IMR-90 (cell line): ENCODE results near the gene RAB11FIP3. TPM values are rescaled to one million over a fixed set of nuclear protein-coding genes. Genes with fewer than 3 reads are reported as not detected.

ENCODE experiments used
- ATAC-seq: fragments of 200-7000 bp; cut with Tn5 transposase; 2 replicates; pipeline ENCODE4 v1.9.1; 2020; ENCODE audit warnings: low read depth, mild to moderate bottlenecking, moderate library complexity
- BruUV-seq: library from RNA; stranded (reverse); fragments of 400-500 nt; replicated peaks from 2 replicates; lab custom pipeline; 2021; lab: Mats Ljungman, UMichigan
- CTCF ChIA-PET: fragments of 300-600 bp; formaldehyde crosslinking; extraction: SDS; loops from one replicate; lab custom pipeline; 2021; ENCODE audit warnings: antibody characterized with exemption; lab: Yijun Ruan, JAX
- POLR2A ChIA-PET: fragments of 300-600 bp; sonication (Branson Sonifier 250); formaldehyde crosslinking; loops from one replicate; lab custom pipeline; 2022; ENCODE audit warnings: antibody characterized with exemption; ENCODE audit not compliant: unreplicated experiment; lab: Charles Lee
- DNase-seq: peaks from one replicate; pipeline ENCODE4 v3.0.0; 2013
- H2AFZ ChIP-seq: replicated peaks from 2 replicates; pipeline ENCODE3; 2013; ENCODE audit warnings: low read length, mild to moderate bottlenecking; ENCODE audit not compliant: poor library complexity
- H2AK5ac ChIP-seq: 2 replicates; pipeline ENCODE4 v1.6.1; 2013; ENCODE audit warnings: low read depth, low read length, inconsistent platforms
- H2AK9ac ChIP-seq: replicated peaks from 2 replicates; pipeline ENCODE3; 2013; ENCODE audit warnings: mild to moderate bottlenecking, low read depth, low read length, moderate library complexity; ENCODE audit not compliant: poor library complexity
- H2BK120ac ChIP-seq: 2 replicates; pipeline ENCODE4 v1.6.1; 2013; ENCODE audit warnings: low read depth, low read length, inconsistent platforms
- H2BK15ac ChIP-seq: 3 replicates; pipeline ENCODE4 v1.6.1; 2013; ENCODE audit warnings: low read depth, low read length, inconsistent platforms
- H2BK20ac ChIP-seq: 2 replicates; pipeline ENCODE4 v1.6.1; 2013; ENCODE audit warnings: low read depth, mild to moderate bottlenecking, inconsistent platforms, low read length, moderate library complexity
- H2BK5ac ChIP-seq: 2 replicates; pipeline ENCODE4 v1.6.1; 2013; ENCODE audit warnings: mild to moderate bottlenecking, low read depth, low read length, inconsistent platforms; ENCODE audit not compliant: poor library complexity, severe bottlenecking
- H3K14ac ChIP-seq: replicated peaks from 2 replicates; pipeline ENCODE4 v1.6.1; 2013; ENCODE audit warnings: low read depth, low read length, inconsistent platforms
- H3K18ac ChIP-seq: 2 replicates; pipeline ENCODE4 v1.6.1; 2013; ENCODE audit warnings: low read depth, low read length, control low read depth
- H3K23ac ChIP-seq: 2 replicates; pipeline ENCODE4 v1.6.1; 2013; ENCODE audit warnings: low read depth, low read length, inconsistent platforms
- H3K27ac ChIP-seq: 2 replicates; pipeline ENCODE4 v1.5.1; 2013; ENCODE audit warnings: mild to moderate bottlenecking, control low read depth, low read length; ENCODE audit not compliant: insufficient read depth
- H3K27me3 ChIP-seq: 2 replicates; pipeline ENCODE4 v1.6.1; 2013; ENCODE audit warnings: low read length; ENCODE audit not compliant: control insufficient read depth, insufficient read depth
- H3K36me3 ChIP-seq: 2 replicates; pipeline ENCODE4 v1.6.1; 2013; ENCODE audit warnings: low read length, mixed read lengths; ENCODE audit not compliant: control insufficient read depth, insufficient read depth
- H3K4ac ChIP-seq: 2 replicates; pipeline ENCODE4 v1.6.1; 2013; ENCODE audit warnings: low read depth, low read length, inconsistent platforms
- H3K4me1 ChIP-seq: 2 replicates; pipeline ENCODE4 v1.6.1; 2013; ENCODE audit warnings: low read length, mixed read lengths; ENCODE audit not compliant: control insufficient read depth, insufficient read depth
- H3K4me2 ChIP-seq: 2 replicates; pipeline ENCODE4 v1.6.1; 2013; ENCODE audit warnings: low read depth, mild to moderate bottlenecking, control low read depth, low read length, moderate library complexity
- H3K4me3 ChIP-seq: 2 replicates; pipeline ENCODE4 v1.5.1; 2013; ENCODE audit warnings: low read depth, mild to moderate bottlenecking, control low read depth, low read length, moderate library complexity; ENCODE audit not compliant: insufficient read depth
- H3K56ac ChIP-seq: 2 replicates; pipeline ENCODE4 v1.6.1; 2013; ENCODE audit warnings: low read length, inconsistent platforms; ENCODE audit not compliant: insufficient read depth; ENCODE audit errors: extremely low read depth
- H3K79me1 ChIP-seq, 2 experiments: 2 replicates each; pipeline ENCODE4 v1.6.1; 2013; ENCODE audit warnings: low read length in 2 of 2, inconsistent platforms in 1 of 2, low read depth in 1 of 2
- H3K9ac ChIP-seq: 2 replicates; pipeline ENCODE4 v1.6.1; 2013; ENCODE audit warnings: low read depth, low read length, control low read depth
- H3K9me1 ChIP-seq: 2 replicates; pipeline ENCODE4 v1.6.1; 2013; ENCODE audit warnings: low read length, inconsistent platforms; ENCODE audit not compliant: insufficient read depth
- H3K9me3 ChIP-seq: 2 replicates; pipeline ENCODE4 v1.6.1; 2013; ENCODE audit warnings: low read length; ENCODE audit not compliant: control insufficient read depth, insufficient read depth
- H4K20me1 ChIP-seq: 2 replicates; pipeline ENCODE4 v1.6.1; 2013; ENCODE audit warnings: low read length, inconsistent platforms; ENCODE audit not compliant: insufficient read depth
- H4K5ac ChIP-seq: 2 replicates; pipeline ENCODE4 v1.6.1; 2013; ENCODE audit warnings: mild to moderate bottlenecking, low read depth, low read length, control low read depth
- H4K8ac ChIP-seq, 2 experiments: 2 replicates each; pipeline ENCODE4 v1.6.1; 2013; ENCODE audit warnings: low read depth in 2 of 2, low read length in 2 of 2, control low read depth in 1 of 2, inconsistent platforms in 1 of 2
- H4K91ac ChIP-seq: 2 replicates; pipeline ENCODE4 v1.6.1; 2013; ENCODE audit warnings: low read depth, low read length, inconsistent platforms; ENCODE audit not compliant: insufficient read depth
- BHLHE40 ChIP-seq: fragments of 150-350 bp; IDR thresholded peaks from 2 replicates; pipeline ENCODE4 v1.6.1; 2016; ENCODE audit warnings: mild to moderate bottlenecking, low read depth, low read length
- CHD1 ChIP-seq: IDR thresholded peaks from 2 replicates; pipeline ENCODE4 v1.6.1; 2012; ENCODE audit warnings: low read depth, low read length, improper control_type of control experiment
- FOS ChIP-seq: fragments of 150-350 bp; IDR thresholded peaks from 2 replicates; pipeline ENCODE4 v1.6.1; 2016; ENCODE audit warnings: low read depth, low read length
- MAFK ChIP-seq: IDR thresholded peaks from 2 replicates; pipeline ENCODE4 v1.6.1; 2012; ENCODE audit warnings: low read depth, low read length, improper control_type of control experiment
- MXI1 ChIP-seq: IDR thresholded peaks from 2 replicates; pipeline ENCODE4 v1.6.1; 2012; ENCODE audit warnings: low read depth, mild to moderate bottlenecking, low read length, moderate library complexity, borderline replicate concordance
- POLR2A ChIP-seq: IDR thresholded peaks from 2 replicates; pipeline ENCODE4 v1.6.1; 2012; ENCODE audit warnings: mild to moderate bottlenecking, low read depth, low read length
- RFX5 ChIP-seq: IDR thresholded peaks from 2 replicates; pipeline ENCODE4 v1.8.0; 2012; ENCODE audit warnings: low read depth, mild to moderate bottlenecking, low read length, moderate library complexity
- SMC3 ChIP-seq: fragments of 150-350 bp; IDR thresholded peaks from 2 replicates; pipeline ENCODE4 v1.6.1; 2016; ENCODE audit warnings: low read depth, mild to moderate bottlenecking, antibody characterized with exemption, low read length, moderate library complexity
- USF2 ChIP-seq: fragments of 150-350 bp; IDR thresholded peaks from 2 replicates; pipeline ENCODE4 v1.6.1; 2017; ENCODE audit warnings: mild to moderate bottlenecking, antibody characterized with exemption, low read length, low read depth
- WGBS, 2 experiments: methylation state at CpG; one replicate each; pipeline versions ENCODE4 v1.1.5 to v1.1.7; 2013; ENCODE audit warnings: missing lambda C conversion rate in 2 of 2; ENCODE audit not compliant: insufficient read length in 1 of 2; ENCODE audit errors: extremely low coverage in 2 of 2; 5-methylcytosine and 5-hydroxymethylcytosine counted together
- dilution Hi-C: fragments of 300-500 bp; cut with HindIII; formaldehyde crosslinking; loops from one replicate; pipeline ENCODE4 v1.14.3; 2018; ENCODE audit warnings: low sequenced_read_pairs; ENCODE audit not compliant: unreplicated experiment
- in situ Hi-C: fragments of 300-500 bp; cut with MboI; formaldehyde crosslinking; loops from 3 replicates; pipeline ENCODE4 v1.14.3; 2019; ENCODE audit warnings: low sequenced_read_pairs, inconsistent platforms, mixed read lengths
- intact Hi-C: fragments of 100-400 bp; cut with micrococcal nuclease; formaldehyde crosslinking; loops from 2 replicates; pipeline ENCODE4 v1.10.0; 2022
- polyA plus RNA-seq, 3 experiments: library from polyadenylated mRNA; depleted of rRNA; stranded (reverse); fragments of >200 nt; gene quantifications; 2 replicates each; pipeline ENCODE4 v1.2.3, GENCODE V29; 2012; ENCODE audit warnings: low replicate concordance in 1 of 3
- total RNA-seq: library from RNA; depleted of rRNA; stranded (reverse); fragments of >200 nt; gene quantifications from 2 replicates; pipeline ENCODE4 v1.2.3, GENCODE V29; 2012
- TF ChIP-seq, protein P1 (sequence below): fragments of 150-350 bp; IDR thresholded peaks from 2 replicates; pipeline ENCODE4 v1.6.1; 2016; ENCODE audit warnings: low read depth, mild to moderate bottlenecking, low read length, moderate library complexity, borderline replicate concordance

The RAB11FIP3 gene
- total and polyA plus RNA-seq, 2 of the 4 experiments (the other 2 are of a cell fraction): 7.5 to 22.5 TPM

DNA sequence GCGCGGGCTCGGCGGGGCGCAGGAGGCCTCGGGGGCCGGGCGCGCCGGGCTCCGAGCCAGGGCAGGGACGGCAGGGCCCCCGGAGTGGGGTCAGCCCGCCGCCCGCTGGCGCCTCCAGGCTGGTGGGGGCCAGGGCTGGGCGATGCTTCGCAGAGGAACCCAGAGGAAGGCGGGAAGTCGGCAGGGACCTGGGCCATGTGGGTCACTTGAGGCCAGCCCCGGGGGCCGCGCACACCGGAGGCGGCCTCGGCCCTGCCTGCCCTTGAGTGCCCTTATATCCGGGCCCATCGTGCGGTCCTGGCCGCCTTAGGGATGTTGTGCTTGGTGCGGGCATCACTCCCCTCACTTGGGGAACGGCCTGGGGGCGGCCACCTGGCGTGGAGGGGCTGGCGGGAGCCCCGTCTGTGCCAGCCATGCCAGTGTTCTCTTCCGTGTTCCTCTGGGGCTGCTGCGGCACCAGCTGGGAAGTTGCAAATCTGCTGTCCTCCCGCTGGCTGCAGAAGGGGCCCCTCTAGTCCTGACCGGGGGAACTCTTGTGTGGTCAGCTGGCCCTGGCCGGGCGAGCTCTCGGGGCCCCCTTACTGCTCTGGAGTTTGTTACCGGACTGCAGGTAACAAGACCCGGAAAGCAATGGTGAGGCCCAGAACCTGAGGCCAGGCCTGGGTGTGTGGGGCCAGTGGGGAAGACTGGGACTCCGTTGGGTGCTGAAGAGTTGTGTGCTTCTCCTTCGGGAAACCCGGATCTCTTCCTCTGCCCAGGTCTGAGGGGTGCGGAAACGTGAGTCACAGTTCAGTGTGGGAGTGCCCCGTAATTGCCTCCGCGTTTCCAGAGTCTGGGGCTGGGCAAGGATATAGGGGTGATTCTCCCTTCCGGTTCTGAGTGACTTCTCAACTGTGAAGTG lies 102.9 kb downstream of the RAB11FIP3 start:
- peak overlapping the region; percentile 94 for H3K14ac ChIP-seq
- no peaks in the 10 kb centered on the region for H3K9me3 ChIP-seq
- ChIA-PET CTCF (no interaction called here), POLR2A (no interaction called here)
- H4K5ac ChIP-seq: peak overlapping the region; percentile 69
- peak overlapping the region; percentile 52 for H3K4ac ChIP-seq
- peaks cover 75% of the 10 kb centered on the region for H4K20me1 ChIP-seq
- peaks cover 8% of the 10 kb centered on the region; the same call in 1 of the 2 replicates for H3K36me3 ChIP-seq
- peak overlapping the region; percentile 85 for H2AFZ ChIP-seq
- ATAC-seq (peak; percentile 10), DNase-seq (peak; percentile 61)
- peak overlapping the region; percentile 37 for H2BK120ac ChIP-seq
- peak overlapping the region; percentile 43 for H3K23ac ChIP-seq
- dilution Hi-C loops: no loop called here
- H4K91ac ChIP-seq: peak overlapping the region; percentile 88
- no TSS peak for BruUV-seq
- no peaks in the 10 kb centered on the region for H3K27me3 ChIP-seq
- H3K4me3 ChIP-seq: peak overlapping the region; percentile 89
- TF ChIP-seq SMC3 (no peak), MAFK (no peak), CHD1 (peak; percentile 29; the same call in 1 of the 2 replicates), POLR2A (peak; percentile 78), BHLHE40 (no peak), FOS (peak; percentile 24; the same call in 1 of the 2 replicates), USF2 (no peak), RFX5 (no peak), MXI1 (peak; percentile 8; the same call in 1 of the 2 replicates)
- TF ChIP-seq, protein P1, sequence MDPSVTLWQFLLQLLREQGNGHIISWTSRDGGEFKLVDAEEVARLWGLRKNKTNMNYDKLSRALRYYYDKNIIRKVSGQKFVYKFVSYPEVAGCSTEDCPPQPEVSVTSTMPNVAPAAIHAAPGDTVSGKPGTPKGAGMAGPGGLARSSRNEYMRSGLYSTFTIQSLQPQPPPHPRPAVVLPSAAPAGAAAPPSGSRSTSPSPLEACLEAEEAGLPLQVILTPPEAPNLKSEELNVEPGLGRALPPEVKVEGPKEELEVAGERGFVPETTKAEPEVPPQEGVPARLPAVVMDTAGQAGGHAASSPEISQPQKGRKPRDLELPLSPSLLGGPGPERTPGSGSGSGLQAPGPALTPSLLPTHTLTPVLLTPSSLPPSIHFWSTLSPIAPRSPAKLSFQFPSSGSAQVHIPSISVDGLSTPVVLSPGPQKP: no peak
- peak overlapping the region; percentile 79 for H2AK5ac ChIP-seq
- peak overlapping the region; percentile 100 for H2AK9ac ChIP-seq
- H3K56ac ChIP-seq: peak overlapping the region; percentile 61
- H3K27ac ChIP-seq: peak overlapping the region; percentile 92
- peak overlapping the region; percentile 96 for H3K4me2 ChIP-seq
- 2% methylated on average over 27 of the region's 55 CpGs; no CpG with 5 or more reads in 1 of the 2 experiments for WGBS, 2 experiments
- H3K9me1 ChIP-seq: no peaks in the 10 kb centered on the region; the same call in 1 of the 2 replicates
- peak overlapping the region; percentile 55 to 76; a peak in 3 of 4 replicates for H4K8ac ChIP-seq
- H3K9ac ChIP-seq: peak overlapping the region; percentile 68
- peak overlapping the region; percentile 40; the same call in 1 of the 2 replicates for H3K18ac ChIP-seq
- in situ Hi-C loops: no loop called here
- intact Hi-C loops: loop anchor here (5.0 kb wide), 2 partner anchors 109 to 126 kb away; partner anchors contain the start of genes DECR2 and METTL26
- peaks cover 8 to 59% of the 10 kb centered on the region in 2 experiments; a peak in 2 of 4 replicates for H3K79me1 ChIP-seq
- peak overlapping the region; percentile 88 for H2BK5ac ChIP-seq
- no peak overlapping the region; the same call in 2 of the 3 replicates for H2BK15ac ChIP-seq
- H2BK20ac ChIP-seq: no peak overlapping the region
- peaks cover 21% of the 10 kb centered on the region for H3K4me1 ChIP-seq
